Adrenal gland (tissue), 12 donors: ENCODE results near the gene BUD13. TPM values are rescaled to one million over a fixed set of nuclear protein-coding genes. Genes with fewer than 3 reads are reported as not detected.

Experiments
- DNase-seq, 7 donors: peaks; one replicate each; pipeline ENCODE4 v3.0.0-alpha.2; 2019 to 2020
- H3K27ac ChIP-seq, 5 donors: fragments of 200-600 bp; sonication (generic) in 4 of 5; 1 replicate in 3 of 5; 2 replicates in 2 of 5; pipeline versions ENCODE4 v1.5.1 to v1.8.0; 2016 to 2020; ENCODE audit warnings: mild to moderate bottlenecking in 1 of 5
- H3K27me3 ChIP-seq: fragments of 200-600 bp; 2 replicates; pipeline ENCODE4 v1.8.0; 2021
- H3K36me3 ChIP-seq, 2 donors: fragments of 200-600 bp; replicated peaks in 1 of 2; 1 replicate in 1 of 2; 2 replicates in 1 of 2; pipeline versions ENCODE4 v1.5.1 to v1.8.0; 2018 to 2022
- H3K4me1 ChIP-seq, 2 donors: fragments of 200-600 bp; replicated peaks in 1 of 2; 1 replicate in 1 of 2; 2 replicates in 1 of 2; pipeline versions ENCODE4 v1.5.1 to v1.8.0; 2018 to 2021
- H3K4me3 ChIP-seq, 4 donors: fragments of 200-600 bp; sonication (generic) in 3 of 4; one replicate each; pipeline ENCODE4 v1.5.1; 2016 to 2018
- H3K9me3 ChIP-seq, 3 donors: fragments of 200-600 bp; sonication (generic) in 1 of 3; replicated peaks in 1 of 3; 1 replicate in 2 of 3; 2 replicates in 1 of 3; pipeline versions ENCODE4 v1.5.1 to v1.8.0; 2016 to 2021
- POLR2A ChIP-seq, 2 donors: fragments of 450-650 bp; IDR thresholded peaks; one replicate each; pipeline ENCODE4 v1.6.1; 2017; ENCODE audit warnings: antibody characterized with exemption in 2 of 2, mild to moderate bottlenecking in 2 of 2, moderate library complexity in 1 of 2
- WGBS, 4 donors: extraction: QIAGEN DNeasy Blood & Tissue Kit in 2 of 4; methylation state at CpG; one replicate each; pipeline versions ENCODE4 v1.1.5 to v1.1.7; 2013 to 2017; 5-methylcytosine and 5-hydroxymethylcytosine counted together
- intact Hi-C, 2 donors: fragments of 100-400 bp; cut with DNase I; formaldehyde crosslinking; loops; one replicate each; pipeline versions ENCODE4 v1.14.1 to v1.15.0; 2022 to 2023
- polyA plus RNA-seq, 3 donors: library from polyadenylated mRNA; stranded (reverse); fragments of 200-250 nt in 2 of 3; fragments of 350-450 nt in 1 of 3; fragmentation: Illumina TruSeq in 1 of 3; extraction: RNeasy Lipid Tissue Mini Kit (QIAGEN cat#74804) in 1 of 3; gene quantifications; one replicate each; pipeline ENCODE4 v1.2.3, GENCODE V29; 2013 to 2014
- total RNA-seq, 9 donors: library from RNA; depleted of rRNA in 4 of 9; stranded (reverse); fragments of >200 nt in 4 of 9; fragments of 120-200 nt in 1 of 9; fragmentation: NEBNext Ultra II Directional in 1 of 9; extraction: Animal tissue kit (Norgen Biotek cat#: 25700) in 1 of 9; gene quantifications; one replicate each; pipeline versions ENCODE4 v1.1.0 to v1.2.4, GENCODE V29; 2013 to 2023
- TF ChIP-seq, protein P1 (sequence below), 6 experiments: fragments of 450-650 bp in 4 of 6; fragments of 200-600 bp in 2 of 6; sonication (generic) in 1 of 6; IDR thresholded peaks; 1 replicate in 5 of 6; 2 replicates in 1 of 6; pipeline versions ENCODE4 v1.5.1 to v1.8.0; 2016 to 2021; ENCODE audit warnings: antibody characterized with exemption in 6 of 6, mild to moderate bottlenecking in 2 of 6, moderate library complexity in 1 of 6
- donor health status: healthy with polysubstance abuse.
- donor health status: Bipolar disorder and iron deficiency.
- donor health status: DM: yes; HTN: yes; CAD: no.
- donor health status: DM: no; HTN: no; CAD: no.
- donor health status: DM: no; HTN: no; CAD: no.
- donor health status: DM: yes; HTN: yes; CAD: no.

Gene BUD13
- total and polyA plus RNA-seq, 12 donors, result 7.5 to 20.4 (median 11.4) TPM

DNA sequence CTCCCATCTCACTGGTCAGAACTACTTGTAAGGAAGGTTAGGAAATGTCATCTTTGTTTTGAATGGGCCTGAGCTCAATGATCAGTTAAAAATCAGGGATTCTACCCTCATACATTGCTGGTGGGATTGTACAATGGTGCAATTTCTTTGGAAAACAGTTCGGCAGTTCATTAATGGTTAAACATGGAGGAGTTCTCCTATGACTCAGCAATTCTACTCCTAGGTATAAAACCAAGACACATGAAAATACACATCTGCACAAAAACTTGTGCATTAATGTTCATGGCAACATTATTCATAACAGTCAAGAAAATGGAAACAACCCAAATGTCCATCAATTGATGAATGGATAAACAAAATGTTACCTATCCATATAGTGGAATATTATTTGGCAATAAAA, 23.8 kb upstream of the BUD13 start:
- WGBS, 4 donors, result 68 to 100% (median 86%) methylated on average over 1 of the region's 1 CpG
- Histone ChIP-seq H3K4me1 (no peaks in the 10 kb centered on the region), H3K4me3 (no peak overlapping the region), H3K27ac (no peak overlapping the region), H3K9me3 (no peaks in the 10 kb centered on the region), H3K36me3 (no peaks in the 10 kb centered on the region), H3K27me3 (peaks cover under 1% of the 10 kb centered on the region)
- no peak for TF ChIP-seq POLR2A (IDR thresholded peaks at IDR 0.05)
- TF ChIP-seq, protein P1, sequence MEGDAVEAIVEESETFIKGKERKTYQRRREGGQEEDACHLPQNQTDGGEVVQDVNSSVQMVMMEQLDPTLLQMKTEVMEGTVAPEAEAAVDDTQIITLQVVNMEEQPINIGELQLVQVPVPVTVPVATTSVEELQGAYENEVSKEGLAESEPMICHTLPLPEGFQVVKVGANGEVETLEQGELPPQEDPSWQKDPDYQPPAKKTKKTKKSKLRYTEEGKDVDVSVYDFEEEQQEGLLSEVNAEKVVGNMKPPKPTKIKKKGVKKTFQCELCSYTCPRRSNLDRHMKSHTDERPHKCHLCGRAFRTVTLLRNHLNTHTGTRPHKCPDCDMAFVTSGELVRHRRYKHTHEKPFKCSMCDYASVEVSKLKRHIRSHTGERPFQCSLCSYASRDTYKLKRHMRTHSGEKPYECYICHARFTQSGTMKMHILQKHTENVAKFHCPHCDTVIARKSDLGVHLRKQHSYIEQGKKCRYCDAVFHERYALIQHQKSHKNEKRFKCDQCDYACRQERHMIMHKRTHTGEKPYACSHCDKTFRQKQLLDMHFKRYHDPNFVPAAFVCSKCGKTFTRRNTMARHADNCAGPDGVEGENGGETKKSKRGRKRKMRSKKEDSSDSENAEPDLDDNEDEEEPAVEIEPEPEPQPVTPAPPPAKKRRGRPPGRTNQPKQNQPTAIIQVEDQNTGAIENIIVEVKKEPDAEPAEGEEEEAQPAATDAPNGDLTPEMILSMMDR (IDR thresholded peaks at IDR 0.05), result no peak
- intact Hi-C loops, result loop anchor here in 1 of 2 donors (10.0 kb wide), 1 partner anchor 308 kb away; no protein-coding TSS in a partner anchor
- no peak for DNase-seq

DNA sequence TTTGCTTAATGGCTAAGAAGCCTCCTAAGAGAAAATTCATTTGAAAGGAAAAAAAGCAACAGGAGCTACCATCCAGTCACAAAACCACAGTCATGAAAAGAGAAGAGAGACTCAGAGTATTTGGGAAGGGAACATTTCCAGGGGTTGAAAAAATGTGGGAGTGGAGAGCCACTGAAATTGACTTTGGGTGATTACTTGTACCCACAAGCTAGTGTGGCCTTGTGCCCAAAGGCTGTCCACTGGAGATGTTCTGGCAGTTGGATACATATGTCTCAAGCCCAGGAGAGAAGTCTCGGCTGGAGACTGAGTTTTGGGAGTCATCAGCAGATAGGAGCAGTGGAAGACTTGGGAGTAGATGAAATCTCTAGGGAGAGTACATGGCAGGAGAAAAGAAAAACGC, 22.1 kb upstream of the BUD13 start:
- H3K27me3 ChIP-seq, result no peaks in the 10 kb centered on the region
- no peaks in the 10 kb centered on the region for H3K9me3 ChIP-seq
- H3K4me3 ChIP-seq, result no peak overlapping the region
- DNase-seq, result no peak
- no peaks in the 10 kb centered on the region for H3K4me1 ChIP-seq
- no peak overlapping the region for H3K27ac ChIP-seq
- intact Hi-C loops, result loop anchor here (5.0 to 10.0 kb wide), 4 partner anchors 42 to 312 kb away; partner anchors contain the start of gene APOA1 (in 1 of the 2)
- no peaks in the 10 kb centered on the region for H3K36me3 ChIP-seq
- 73 to 81% (median 76%) methylated on average over 2 of the region's 2 CpGs for WGBS, 4 donors
- TF ChIP-seq, protein P1 (IDR thresholded peaks at IDR 0.05), result no peak
- no peak for TF ChIP-seq POLR2A (IDR thresholded peaks at IDR 0.05)

DNA sequence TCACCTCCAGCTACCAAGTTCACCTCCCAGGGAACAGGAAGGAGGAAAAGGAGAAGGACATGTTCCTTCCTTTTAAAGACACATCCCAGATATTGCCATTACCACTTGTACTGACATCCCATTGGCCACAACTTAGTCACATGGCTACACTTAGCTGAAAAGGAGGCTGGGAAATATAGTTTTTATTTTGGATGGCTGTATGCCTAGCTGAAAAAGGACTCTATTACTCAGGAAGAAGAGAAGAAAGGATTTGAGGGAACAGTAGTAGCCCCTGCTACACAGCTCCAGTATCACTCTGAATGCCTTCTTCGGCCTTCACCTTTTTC, 20.9 kb upstream of the BUD13 start:
- Histone ChIP-seq H3K36me3 (no peaks in the 10 kb centered on the region), H3K27ac (no peak overlapping the region), H3K9me3 (no peaks in the 10 kb centered on the region), H3K4me3 (no peak overlapping the region), H3K27me3 (no peaks in the 10 kb centered on the region), H3K4me1 (no peaks in the 10 kb centered on the region)
- intact Hi-C loops, result loop anchor here (5.0 to 10.0 kb wide), 4 partner anchors 44 to 314 kb away; partner anchors contain the start of gene APOA1 (in 1 of the 2)
- no peak for TF ChIP-seq POLR2A (IDR thresholded peaks at IDR 0.05)
- TF ChIP-seq, protein P1 (IDR thresholded peaks at IDR 0.05), result no peak
- no peak for DNase-seq
- 92 to 100% (median 97%) methylated on average over 1 of the region's 1 CpG for WGBS, 4 donors

DNA sequence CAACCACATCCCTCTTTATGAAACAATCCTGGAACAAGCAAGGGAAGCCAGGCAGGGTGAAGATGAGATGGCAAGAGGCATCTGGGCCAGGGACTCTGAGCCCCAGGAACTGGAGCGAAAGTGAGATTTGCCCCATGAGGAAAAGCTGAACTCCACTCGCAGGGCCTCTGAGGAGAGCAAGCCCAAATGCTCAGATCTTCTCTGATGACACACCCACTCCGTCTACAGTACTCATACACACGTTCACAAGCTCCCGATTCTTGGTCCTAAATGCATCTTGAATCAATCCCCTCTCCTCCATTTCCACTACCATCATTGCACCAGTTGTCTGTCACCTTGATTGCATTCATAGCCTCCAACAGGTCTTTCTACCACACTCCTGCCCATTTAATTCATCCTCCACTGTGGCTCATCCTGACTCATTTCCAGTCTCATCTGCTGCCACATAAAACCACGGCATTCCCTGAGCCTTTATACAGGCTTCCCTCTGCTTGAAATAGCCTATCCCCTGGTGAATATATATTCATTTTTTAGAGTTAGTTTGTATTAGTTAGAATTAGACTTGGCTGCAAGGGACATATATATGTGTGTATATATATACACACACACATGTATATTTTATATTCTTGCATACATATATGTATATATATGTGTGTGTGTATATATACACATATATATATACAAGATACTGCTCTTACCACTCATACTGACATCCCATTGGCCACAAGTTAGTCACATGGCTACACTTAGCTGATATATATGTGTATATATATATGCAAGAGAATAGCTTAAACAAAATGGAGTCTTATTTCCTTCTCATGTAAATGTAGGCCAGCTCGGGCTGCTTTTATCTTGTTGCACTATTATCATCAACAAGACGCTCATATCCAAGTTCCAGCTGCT, 20.3 kb upstream of the BUD13 start:
- Histone ChIP-seq H3K9me3 (no peaks in the 10 kb centered on the region), H3K4me1 (no peaks in the 10 kb centered on the region), H3K36me3 (no peaks in the 10 kb centered on the region), H3K27ac (no peak overlapping the region), H3K27me3 (no peaks in the 10 kb centered on the region), H3K4me3 (no peak overlapping the region)
- 69 to 83% (median 74%) methylated on average over 8 of the region's 8 CpGs for WGBS, 4 donors
- no peak for TF ChIP-seq POLR2A (IDR thresholded peaks at IDR 0.05)
- TF ChIP-seq, protein P1 (IDR thresholded peaks at IDR 0.05), result no peak
- intact Hi-C loops, result loop anchor here (5.0 to 10.0 kb wide), 4 partner anchors 44 to 314 kb away; partner anchors contain the start of gene APOA1 (in 1 of the 2)
- no peak for DNase-seq
